K562 (cell line): ENCODE data around the gene NAA80. TPM values are rescaled to one million over a fixed set of nuclear protein-coding genes. Genes with fewer than 3 reads are reported as not detected.

Source experiments
- ATAC-seq: fragments of 200-7000 bp; cut with Tn5 transposase; 3 replicates; pipeline ENCODE4 v1.9.1; 2020; ENCODE audit warnings: moderate library complexity
- BruUV-seq: library from RNA; stranded (reverse); fragments of 400-500 nt; replicated peaks from 2 replicates; lab custom pipeline; 2021; lab: Mats Ljungman, UMichigan
- CTCF ChIA-PET: fragments of 300-600 bp; formaldehyde crosslinking; extraction: SDS; loops from one replicate; lab custom pipeline; 2021; ENCODE audit warnings: low intra/inter-chr PET ratio; lab: Yijun Ruan, JAX
- POLR2A ChIA-PET: fragments of 300-600, 350-650 bp; sonication (Branson Sonifier 250); formaldehyde crosslinking; extraction: SDS; loops from one replicate; lab custom pipeline; 2021; ENCODE audit warnings: antibody characterized with exemption, inconsistent platforms; lab: Yijun Ruan, JAX
- DNase-seq, 4 experiments: peaks; one replicate each; pipeline versions ENCODE4 v3.0.0 to v3.0.0-alpha.2; 2011 to 2018; ENCODE audit warnings: low spot score in 3 of 4, mixed read lengths in 3 of 4; ENCODE audit errors: extremely low read depth in 1 of 4
- FAIRE-seq: peaks from 2 replicates; lab custom pipeline; 2011; peaks lifted over from hg19 to GRCh38; lab: Jason Lieb, UNC
- H2AFZ ChIP-seq: 2 replicates; pipeline ENCODE4 v1.6.0; 2011; ENCODE audit warnings: low read depth, low read length, control low read depth, inconsistent platforms
- H3K27ac ChIP-seq: fragments of 200-600 bp; 3 replicates; pipeline ENCODE4 v1.8.0; 2011; ENCODE audit warnings: low read depth, mild to moderate bottlenecking, control low read depth, inconsistent platforms, low read length, moderate library complexity, mixed read lengths; ENCODE audit errors: extremely low read depth
- H3K27me3 ChIP-seq, 2 experiments: fragments of 300-600 bp in 1 of 2; 2 replicates in 1 of 2; 3 replicates in 1 of 2; pipeline versions ENCODE4 v1.6.0 to v1.8.0; 2011; ENCODE audit warnings: inconsistent platforms in 2 of 2, low read length in 2 of 2, mild to moderate bottlenecking in 1 of 2, mixed read lengths in 1 of 2, moderate library complexity in 1 of 2; ENCODE audit not compliant: control insufficient read depth in 2 of 2, insufficient read depth in 2 of 2
- H3K36me3 ChIP-seq: fragments of 300-600 bp; 3 replicates; pipeline ENCODE4 v1.8.0; 2011; ENCODE audit warnings: mild to moderate bottlenecking, low read length, inconsistent platforms; ENCODE audit not compliant: control insufficient read depth, insufficient read depth
- H3K4me1 ChIP-seq, 2 experiments: fragments of 200-600 bp in 1 of 2; replicated peaks in 1 of 2; 2 replicates in 1 of 2; 3 replicates in 1 of 2; pipeline versions ENCODE4 v1.5.1 to v1.8.0; 2011; ENCODE audit warnings: inconsistent platforms in 2 of 2, low read length in 2 of 2, mild to moderate bottlenecking in 1 of 2, mixed read lengths in 1 of 2, moderate library complexity in 1 of 2; ENCODE audit not compliant: control insufficient read depth in 2 of 2, insufficient read depth in 2 of 2
- H3K4me2 ChIP-seq: 2 replicates; pipeline ENCODE4 v1.6.1; 2011; ENCODE audit warnings: low read length, control low read depth, inconsistent platforms, mixed read lengths; ENCODE audit not compliant: insufficient read depth
- H3K4me3 ChIP-seq: fragments of 200-600 bp; sonication (generic), shearing (Covaris generic); 2 replicates; pipeline ENCODE4 v1.5.1; 2016; ENCODE audit warnings: control low read depth, inconsistent platforms
- H3K79me2 ChIP-seq: fragments of 200-600 bp; 3 replicates; pipeline ENCODE4 v1.8.0; 2011; ENCODE audit warnings: low read length, inconsistent platforms; ENCODE audit not compliant: control insufficient read depth, insufficient read depth
- H3K9ac ChIP-seq, 2 experiments: 2 replicates each; pipeline versions ENCODE4 v1.6.0 to v1.6.1; 2011; ENCODE audit warnings: low read depth in 2 of 2, low read length in 2 of 2, control low read depth in 1 of 2, inconsistent platforms in 1 of 2, mild to moderate bottlenecking in 1 of 2, mixed read lengths in 1 of 2; ENCODE audit not compliant: insufficient read depth in 1 of 2
- H3K9me1 ChIP-seq: one replicate; pipeline ENCODE4 v1.6.0; 2011; ENCODE audit warnings: inconsistent platforms, mild to moderate bottlenecking, low read length, moderate library complexity; ENCODE audit not compliant: control insufficient read depth, insufficient read depth
- H3K9me3 ChIP-seq: replicated peaks from 2 replicates; pipeline ENCODE4 v1.5.1; 2011; ENCODE audit warnings: low read depth, low read length, inconsistent platforms; ENCODE audit not compliant: control insufficient read depth, insufficient read depth
- H4K20me1 ChIP-seq: replicated peaks from 2 replicates; pipeline ENCODE4 v1.6.1; 2011; ENCODE audit warnings: low read length, inconsistent platforms, mixed read lengths; ENCODE audit not compliant: control insufficient read depth, insufficient read depth
- ARHGAP35 ChIP-seq: fragments of 450-650 bp; IDR thresholded peaks from 2 replicates; pipeline ENCODE4 v1.6.1; 2018; ENCODE audit not compliant: partially characterized antibody
- ARID1B ChIP-seq: fragments of 450-650 bp; IDR thresholded peaks from 2 replicates; pipeline ENCODE4 v1.6.1; 2016; ENCODE audit warnings: antibody characterized with exemption, mild to moderate bottlenecking, inconsistent platforms
- HNRNPUL1 ChIP-seq: fragments of 200-400 bp; formaldehyde crosslinking; IDR thresholded peaks from 2 replicates; pipeline ENCODE4 v1.6.1; 2017; ENCODE audit warnings: low read length
- JUND ChIP-seq, 2 experiments: IDR thresholded peaks; 2 replicates in 1 of 2; 3 replicates in 1 of 2; pipeline ENCODE4 v1.6.1; 2011; ENCODE audit warnings: borderline replicate concordance in 2 of 2, low read depth in 2 of 2, low read length in 2 of 2, improper control_type of control experiment in 1 of 2, missing biosample characterization in 1 of 2, missing genetic modification characterization in 1 of 2, missing genetic modification reagents in 1 of 2
- PHB ChIP-seq: fragments of 250-450 bp; sonication (Bioruptor Pico); IDR thresholded peaks from 2 replicates; pipeline ENCODE4 v1.5.0; 2021
- POLR3G ChIP-seq: IDR thresholded peaks from 2 replicates; pipeline ENCODE4 v1.6.1; 2011; ENCODE audit not compliant: insufficient read length, insufficient replicate concordance; ENCODE audit errors: extremely low read depth
- PRDM10 ChIP-seq: fragments of 450-650 bp; IDR thresholded peaks from 2 replicates; pipeline ENCODE4 v1.6.1; 2018; ENCODE audit not compliant: partially characterized antibody
- RCOR1 ChIP-seq, 2 experiments: IDR thresholded peaks; 2 replicates each; pipeline ENCODE4 v1.6.1; 2012; ENCODE audit warnings: low read depth in 2 of 2, low read length in 2 of 2, borderline replicate concordance in 1 of 2, improper control_type of control experiment in 1 of 2
- ZNF449 ChIP-seq: fragments of 250-450 bp; sonication (Bioruptor Pico); IDR thresholded peaks from 2 replicates; pipeline ENCODE4 v1.8.0; 2022; ENCODE audit warnings: moderate library complexity, mild to moderate bottlenecking, inconsistent platforms
- ZNF707 ChIP-seq: fragments of 250-450 bp; sonication (Bioruptor Pico); conservative IDR thresholded peaks from 2 replicates; pipeline ENCODE4 v1.8.0; 2022; ENCODE audit warnings: inconsistent platforms, mild to moderate bottlenecking, moderate library complexity
- WGBS: fragments of 100-300 bp; shearing (Covaris generic); methylation state at CpG from one replicate; pipeline ENCODE4 v1.1.6; 2016; ENCODE audit warnings: low coverage, mixed read lengths; ENCODE audit not compliant: insufficient coverage; ENCODE audit errors: missing lambda C conversion rate; 5-methylcytosine and 5-hydroxymethylcytosine counted together
- in situ Hi-C: fragments of 300-500 bp; cut with MboI; formaldehyde crosslinking; loops from 4 replicates; pipeline ENCODE4 v1.15.0; 2018; ENCODE audit warnings: inconsistent platforms, mixed read lengths
- intact Hi-C: fragments of 100-400 bp; cut with micrococcal nuclease; formaldehyde crosslinking; loops from 2 replicates; pipeline ENCODE4 v1.14.2; 2022
- polyA plus RNA-seq, 8 experiments: library from polyadenylated mRNA; depleted of rRNA in 4 of 8; stranded (reverse) in 5 of 8; unstranded in 3 of 8; fragments of >200 nt; fragmentation: Nextera tagmentation in 2 of 8; fragmentation: Illumina TruSeq in 1 of 8; extraction: Ambion mirVana in 2 of 8; extraction: Trizol in 1 of 8; gene quantifications; 2 replicates each; pipeline versions ENCODE4 v1.2.1 to v1.2.3, GENCODE V29; 2011 to 2014; ENCODE audit warnings: inconsistent platforms in 1 of 8, missing spikeins in 1 of 8
- total RNA-seq, 7 experiments: library from RNA; depleted of rRNA in 6 of 7; stranded (reverse); fragments of >200 nt in 6 of 7; fragmentation: Illumina TruSeq in 2 of 7; extraction: Trizol in 2 of 7; gene quantifications; 2 replicates each; pipeline versions ENCODE4 v1.2.1 to v1.2.3, GENCODE V29; 2011 to 2021; ENCODE audit warnings: low replicate concordance in 1 of 7
- TF ChIP-seq, protein P1 (sequence below): sonication (generic); formaldehyde crosslinking; IDR thresholded peaks from 2 replicates; pipeline ENCODE4 v1.8.0; 2022; ENCODE audit warnings: missing genetic modification reagents, mild to moderate bottlenecking, moderate library complexity, borderline replicate concordance

NAA80 gene
- total and polyA plus RNA-seq, 9 of the 15 experiments (the other 6 are each of a cell fraction or from before 2014, with no cell fraction given) = 0.82 to 24.0 (median 8.6) TPM

- in situ Hi-C loops = no loop called here
- no peaks in the 10 kb centered on the region for H3K27me3 ChIP-seq
- POLR2A ChIA-PET = no interaction called here
- TF ChIP-seq PHB (CRISPR knock-in tag) = no peak
- no peak for TF ChIP-seq ZNF449 (CRISPR knock-in tag)
- TF ChIP-seq POLR3G = no peak
- TF ChIP-seq, protein P1, sequence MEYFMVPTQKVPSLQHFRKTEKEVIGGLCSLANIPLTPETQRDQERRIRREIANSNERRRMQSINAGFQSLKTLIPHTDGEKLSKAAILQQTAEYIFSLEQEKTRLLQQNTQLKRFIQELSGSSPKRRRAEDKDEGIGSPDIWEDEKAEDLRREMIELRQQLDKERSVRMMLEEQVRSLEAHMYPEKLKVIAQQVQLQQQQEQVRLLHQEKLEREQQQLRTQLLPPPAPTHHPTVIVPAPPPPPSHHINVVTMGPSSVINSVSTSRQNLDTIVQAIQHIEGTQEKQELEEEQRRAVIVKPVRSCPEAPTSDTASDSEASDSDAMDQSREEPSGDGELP (CRISPR knock-in tag) = no peak
- no peak for TF ChIP-seq JUND (IDR thresholded peaks at IDR 0.05; ENCODE audit: borderline replicate concordance, low read depth, low read length)
- TF ChIP-seq JUND (tag; IDR thresholded peaks at IDR 0.05; ENCODE audit: borderline replicate concordance, low read depth, low read length) = no peak
- no peak for TF ChIP-seq PRDM10
- no peak for TF ChIP-seq ARID1B
- TF ChIP-seq HNRNPUL1 = no peak
- TF ChIP-seq RCOR1 (IDR thresholded peaks at IDR 0.05; ENCODE audit: borderline replicate concordance in 1 of 2, low read depth in 2 of 2, low read length in 2 of 2) = no peak
- TF ChIP-seq ZNF707 (CRISPR knock-in tag) = no peak
- no peak for TF ChIP-seq ARHGAP35
Measured at GRCh38 chr3:50275996-50276761, 23.0 kb downstream of the NAA80 start.

More at GRCh38 chr3:50275996-50276761, 23.0 kb downstream of the NAA80 start:
- no peak for ATAC-seq
- H3K27ac ChIP-seq = no peak overlapping the region
- H2AFZ ChIP-seq = no peak overlapping the region
- intact Hi-C loops = no loop called here
- peaks cover 4 to 38% of the 10 kb centered on the region in 2 experiments; a peak in 3 of 5 replicates for H3K4me1 ChIP-seq
- H3K9me1 ChIP-seq = no peaks in the 10 kb centered on the region
- H3K36me3 ChIP-seq = no peaks in the 10 kb centered on the region
- no peak overlapping the region for H3K4me3 ChIP-seq
- WGBS = 85% methylated on average over 26 of the region's 79 CpGs
- no peaks in the 10 kb centered on the region for H3K79me2 ChIP-seq
- no TSS peak for BruUV-seq
- H4K20me1 ChIP-seq = no peaks in the 10 kb centered on the region
- no peak overlapping the region for H3K9ac ChIP-seq
- no peak for FAIRE-seq
- H3K9me3 ChIP-seq = no peaks in the 10 kb centered on the region
- H3K4me2 ChIP-seq = no peak overlapping the region
- DNase-seq = no peak
- CTCF ChIA-PET = no interaction called here
